Stimulated activated CD8-positive, alpha-beta memory T cell treated with anti-CD3 and anti-CD28 coated beads, Interleukin-12 subunit alpha, Interleukin-12 subunit beta, amount 100 ng/mL, for 24 hours (primary cell): Measurements from ENCODE around the gene MPL.

Source experiments
- DNase-seq: peaks from one replicate; pipeline ENCODE4 v3.0.0-alpha.2; 2020; ENCODE audit errors: extremely low read depth

The MPL gene

GRCh38 chr1:43325381-43325780, 12.2 kb upstream of the MPL start:
- no peak for DNase-seq

GRCh38 chr1:43327549-43328292, 9.9 kb upstream of the MPL start:
- DNase-seq: no peak

- no peak for DNase-seq
These were observed 7.4 kb upstream of the MPL start for GRCh38 chr1:43329995-43330751.

- no peak for DNase-seq
These were observed 5.9 kb upstream of the MPL start for GRCh38 chr1:43331688-43332087.

- no peak for DNase-seq
These were observed 3.0 kb upstream of the MPL start for GRCh38 chr1:43334453-43335205.

- DNase-seq: no peak
These were observed 383 bp downstream of the MPL start for GRCh38 chr1:43338001-43338400.

GRCh38 chr1:43339584-43340232, 2.1 kb downstream of the MPL start:
- DNase-seq: no peak

- DNase-seq: no peak
These were observed 2.9 kb downstream of the MPL start for GRCh38 chr1:43340559-43340958.

- DNase-seq: no peak
These were observed 6.7 kb downstream of the MPL start for GRCh38 chr1:43344267-43344850.

GRCh38 chr1:43345120-43345519, 7.5 kb downstream of the MPL start:
- no peak for DNase-seq

- no peak for DNase-seq
These were observed 9.0 kb downstream of the MPL start for GRCh38 chr1:43346636-43347035.

- DNase-seq: no peak
These were observed 10.8 kb downstream of the MPL start for GRCh38 chr1:43348343-43348808.

- no peak for DNase-seq
These were observed 11.4 kb downstream of the MPL start for GRCh38 chr1:43348809-43349593.

GRCh38 chr1:43349594-43350306, 12.1 kb downstream of the MPL start:
- no peak for DNase-seq

GRCh38 chr1:43350976-43351375, 13.4 kb downstream of the MPL start:
- no peak for DNase-seq

- DNase-seq: no peak
These were observed 14.1 kb downstream of the MPL start for GRCh38 chr1:43351421-43352350.

GRCh38 chr1:43352351-43352705, 14.7 kb downstream of the MPL start:
- DNase-seq: no peak

GRCh38 chr1:43352881-43353280, 15.3 kb downstream of the MPL start:
- DNase-seq: no peak

GRCh38 chr1:43354471-43354870, 16.9 kb downstream of the MPL start:
- DNase-seq: no peak
